SK-N-SH (cell line): ENCODE data around the gene ASZ1. TPM values are rescaled to one million over a fixed set of nuclear protein-coding genes. Genes with fewer than 3 reads are reported as not detected.

ENCODE experiments used
- CTCF ChIA-PET: fragments of 300-600, 350-600 bp; formaldehyde crosslinking; extraction: SDS; loops from one replicate; lab custom pipeline; 2021; lab: Yijun Ruan, JAX
- POLR2A ChIA-PET: fragments of 350-600 bp; sonication (Branson Sonifier 250); formaldehyde crosslinking; extraction: SDS; loops from one replicate; lab custom pipeline; 2020; ENCODE audit warnings: antibody characterized with exemption, inconsistent platforms; lab: Yijun Ruan, JAX
- DNase-seq: peaks from one replicate; pipeline ENCODE4 v3.0.0; 2012
- H2AFZ ChIP-seq: fragments of 200-600 bp; sonication (generic); 2 replicates; pipeline ENCODE4 v1.8.1; 2016; ENCODE audit warnings: antibody characterized with exemption, mild to moderate bottlenecking, low read depth
- H3F3A ChIP-seq: fragments of 200-600 bp; sonication (generic); replicated peaks from 2 replicates; pipeline ENCODE3; 2016; ENCODE audit warnings: antibody characterized with exemption, mild to moderate bottlenecking; ENCODE audit not compliant: insufficient read depth
- H3K27ac ChIP-seq, 2 experiments: fragments of 200-500 bp in 1 of 2; fragments of 200-600 bp in 1 of 2; sonication (Bioruptor generic) in 1 of 2; sonication (generic), shearing (Covaris generic) in 1 of 2; 2 replicates each; pipeline versions ENCODE4 v1.5.1 to v1.6.1; 2014 to 2016; ENCODE audit warnings: low read depth in 2 of 2, inconsistent platforms in 1 of 2, low read length in 1 of 2, mild to moderate bottlenecking in 1 of 2, mixed read lengths in 1 of 2
- H3K27me3 ChIP-seq: fragments of 200-600 bp; sonication (generic), shearing (Covaris generic); 2 replicates; pipeline ENCODE4 v1.6.1; 2016; ENCODE audit warnings: mixed run types; ENCODE audit not compliant: insufficient read depth
- H3K36me3 ChIP-seq, 2 experiments: fragments of 200-500 bp in 1 of 2; fragments of 200-600 bp in 1 of 2; sonication (Bioruptor generic) in 1 of 2; sonication (generic) in 1 of 2; replicated peaks in 1 of 2; 2 replicates each; pipeline versions ENCODE3 to v1.5.1; 2014 to 2016; ENCODE audit warnings: low read length in 1 of 2, mild to moderate bottlenecking in 1 of 2; ENCODE audit not compliant: insufficient read depth in 2 of 2, control insufficient read depth in 1 of 2
- H3K4me1 ChIP-seq, 2 experiments: fragments of 200-500 bp in 1 of 2; fragments of 200-600 bp in 1 of 2; sonication (Bioruptor generic) in 1 of 2; sonication (generic), shearing (Covaris generic) in 1 of 2; 2 replicates each; pipeline versions ENCODE4 v1.5.1 to v1.6.1; 2014 to 2016; ENCODE audit warnings: low read depth in 1 of 2, low read length in 1 of 2, mixed run types in 1 of 2; ENCODE audit not compliant: insufficient read depth in 2 of 2, control insufficient read depth in 1 of 2
- H3K4me2 ChIP-seq: fragments of 200-600 bp; sonication (generic), shearing (Covaris generic); 2 replicates; pipeline ENCODE4 v1.6.1; 2017; ENCODE audit warnings: mixed run types
- H3K4me3 ChIP-seq, 2 experiments: fragments of 200-500 bp in 1 of 2; fragments of 200-600 bp in 1 of 2; sonication (Bioruptor generic) in 1 of 2; sonication (generic), shearing (Covaris generic) in 1 of 2; 2 replicates each; pipeline versions ENCODE4 v1.5.1 to v1.8.1; 2014 to 2016; ENCODE audit warnings: low read depth in 2 of 2, inconsistent platforms in 1 of 2, low read length in 1 of 2, mild to moderate bottlenecking in 1 of 2, mixed read lengths in 1 of 2, moderate library complexity in 1 of 2
- H3K79me2 ChIP-seq: fragments of 200-600 bp; sonication (generic); 2 replicates; pipeline ENCODE4 v1.8.1; 2017; ENCODE audit warnings: mild to moderate bottlenecking; ENCODE audit not compliant: insufficient read depth
- H3K9ac ChIP-seq: fragments of 200-600 bp; sonication (generic); 2 replicates; pipeline ENCODE4 v1.6.1; 2017; ENCODE audit warnings: mixed run types
- H3K9me2 ChIP-seq: fragments of 200-600 bp; sonication (generic); 2 replicates; pipeline ENCODE4 v1.6.1; 2017; ENCODE audit warnings: mixed run types
- H3K9me3 ChIP-seq: fragments of 200-600 bp; sonication (generic); 2 replicates; pipeline ENCODE4 v1.6.1; 2017; ENCODE audit warnings: mixed run types, mild to moderate bottlenecking, moderate library complexity
- H4K20me1 ChIP-seq: fragments of 200-600 bp; sonication (generic); 2 replicates; pipeline ENCODE4 v1.6.1; 2017; ENCODE audit warnings: mild to moderate bottlenecking, mixed run types; ENCODE audit not compliant: insufficient read depth
- EZH2phosphoT487 ChIP-seq: fragments of 200-600 bp; sonication (generic); IDR thresholded peaks from 2 replicates; pipeline ENCODE4 v1.6.1; 2017; ENCODE audit warnings: low read depth, mixed run types, mild to moderate bottlenecking, antibody characterized with exemption, moderate library complexity, borderline replicate concordance
- FOSL2 ChIP-seq: IDR thresholded peaks from 2 replicates; pipeline ENCODE4 v1.4.0; 2012; ENCODE audit warnings: low read depth, mild to moderate bottlenecking, moderate library complexity, borderline replicate concordance
- FOXJ3 ChIP-seq: sonication (generic); formaldehyde crosslinking; IDR thresholded peaks from 2 replicates; pipeline ENCODE4 v1.5.1; 2020; ENCODE audit warnings: mild to moderate bottlenecking, missing genetic modification reagents
- GATA2 ChIP-seq: sonication (generic); formaldehyde crosslinking; IDR thresholded peaks from 2 replicates; pipeline ENCODE4 v1.5.0; 2020; ENCODE audit warnings: mild to moderate bottlenecking, missing genetic modification reagents
- JUND ChIP-seq: IDR thresholded peaks from 2 replicates; pipeline ENCODE4 v1.4.0; 2012
- MXI1 ChIP-seq: IDR thresholded peaks from 2 replicates; pipeline ENCODE4 v1.6.1; 2012; ENCODE audit warnings: mild to moderate bottlenecking, low read depth, low read length, improper control_type of control experiment
- NRF1 ChIP-seq: IDR thresholded peaks from 2 replicates; pipeline ENCODE4 v1.6.1; 2012; ENCODE audit warnings: low read depth, mild to moderate bottlenecking, low read length
- RAD21 ChIP-seq: IDR thresholded peaks from 2 replicates; pipeline ENCODE4 v1.6.1; 2012; ENCODE audit warnings: mild to moderate bottlenecking, low read length
- RXRA ChIP-seq: IDR thresholded peaks from 2 replicates; pipeline ENCODE4 v1.4.0; 2012; ENCODE audit warnings: low read depth, mild to moderate bottlenecking, borderline replicate concordance
- TAF1 ChIP-seq: IDR thresholded peaks from 2 replicates; pipeline ENCODE4 v1.6.1; 2012; ENCODE audit warnings: low read depth, mild to moderate bottlenecking, low read length, moderate library complexity, borderline replicate concordance
- TCF12 ChIP-seq: IDR thresholded peaks from 2 replicates; pipeline ENCODE4 v1.4.0; 2012
- TEAD4 ChIP-seq: IDR thresholded peaks from 2 replicates; pipeline ENCODE4 v1.4.0; 2012; ENCODE audit warnings: mild to moderate bottlenecking, borderline replicate concordance; ENCODE audit not compliant: insufficient read depth
- WGBS: methylation state at CpG from one replicate; pipeline ENCODE4 v1.1.6; 2017; ENCODE audit warnings: low lambda C conversion rate; 5-methylcytosine and 5-hydroxymethylcytosine counted together
- polyA plus RNA-seq, 3 experiments: library from polyadenylated mRNA; depleted of rRNA; stranded (reverse); fragments of >200 nt; gene quantifications; 2 replicates each; pipeline ENCODE4 v1.2.3, GENCODE V29; 2012
- TF ChIP-seq, protein P1 (sequence below): IDR thresholded peaks from 2 replicates; pipeline ENCODE4 v1.6.1; 2012; ENCODE audit warnings: mild to moderate bottlenecking, low read depth, low read length, moderate library complexity
- TF ChIP-seq, protein P2 (sequence below): fragments of 200-600 bp; sonication (generic); IDR thresholded peaks from 2 replicates; pipeline ENCODE4 v1.6.1; 2017; ENCODE audit warnings: antibody characterized with exemption, mild to moderate bottlenecking, moderate library complexity

Gene ASZ1
- polyA plus RNA-seq, 1 of the 3 experiments (the other 2 are of a cell fraction), result not detected

DNA sequence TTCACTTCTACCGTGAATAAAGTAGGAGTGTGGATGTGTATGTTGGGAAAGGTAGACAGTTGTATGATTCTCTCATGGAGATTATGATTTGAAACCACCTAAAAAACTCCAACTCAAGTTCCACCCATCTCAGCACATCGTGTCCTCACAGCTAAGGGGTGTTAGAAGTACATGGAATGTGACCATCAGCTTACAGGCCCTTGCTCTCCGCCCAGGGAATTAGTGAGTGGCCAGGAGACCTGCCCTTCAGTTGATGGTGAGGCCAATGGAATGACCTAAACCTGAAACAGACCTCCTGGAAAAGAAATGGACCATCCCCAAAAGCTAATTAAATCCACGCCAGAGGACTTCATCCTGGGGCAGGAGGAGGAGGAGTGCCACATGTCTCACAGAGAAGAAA is 102.3 kb downstream of the ASZ1 start:
- Histone ChIP-seq H3K9me2 (no peaks in the 10 kb centered on the region), H3K27me3 (peaks cover 54% of the 10 kb centered on the region), H3K4me1 (no peaks in the 10 kb centered on the region; a peak in 1 of 4 replicates), H3F3A (no peaks in the 10 kb centered on the region), H3K4me2 (0 out of 2 replicates have a peak overlapping the region, but pooled peaks have one; percentile 72), H3K36me3 (no peaks in the 10 kb centered on the region), H4K20me1 (no peaks in the 10 kb centered on the region), H3K9ac (no peak overlapping the region)
- WGBS, result 40% methylated on average over 4 of the region's 4 CpGs
- POLR2A ChIA-PET, result no interaction called here
- TF ChIP-seq MXI1 (no peak), EZH2phosphoT487 (no peak), JUND (no peak), TAF1 (no peak), NRF1 (no peak), TCF12 (no peak), TEAD4 (no peak), RAD21 (no peak), RXRA (no peak)
- TF ChIP-seq, protein P1, sequence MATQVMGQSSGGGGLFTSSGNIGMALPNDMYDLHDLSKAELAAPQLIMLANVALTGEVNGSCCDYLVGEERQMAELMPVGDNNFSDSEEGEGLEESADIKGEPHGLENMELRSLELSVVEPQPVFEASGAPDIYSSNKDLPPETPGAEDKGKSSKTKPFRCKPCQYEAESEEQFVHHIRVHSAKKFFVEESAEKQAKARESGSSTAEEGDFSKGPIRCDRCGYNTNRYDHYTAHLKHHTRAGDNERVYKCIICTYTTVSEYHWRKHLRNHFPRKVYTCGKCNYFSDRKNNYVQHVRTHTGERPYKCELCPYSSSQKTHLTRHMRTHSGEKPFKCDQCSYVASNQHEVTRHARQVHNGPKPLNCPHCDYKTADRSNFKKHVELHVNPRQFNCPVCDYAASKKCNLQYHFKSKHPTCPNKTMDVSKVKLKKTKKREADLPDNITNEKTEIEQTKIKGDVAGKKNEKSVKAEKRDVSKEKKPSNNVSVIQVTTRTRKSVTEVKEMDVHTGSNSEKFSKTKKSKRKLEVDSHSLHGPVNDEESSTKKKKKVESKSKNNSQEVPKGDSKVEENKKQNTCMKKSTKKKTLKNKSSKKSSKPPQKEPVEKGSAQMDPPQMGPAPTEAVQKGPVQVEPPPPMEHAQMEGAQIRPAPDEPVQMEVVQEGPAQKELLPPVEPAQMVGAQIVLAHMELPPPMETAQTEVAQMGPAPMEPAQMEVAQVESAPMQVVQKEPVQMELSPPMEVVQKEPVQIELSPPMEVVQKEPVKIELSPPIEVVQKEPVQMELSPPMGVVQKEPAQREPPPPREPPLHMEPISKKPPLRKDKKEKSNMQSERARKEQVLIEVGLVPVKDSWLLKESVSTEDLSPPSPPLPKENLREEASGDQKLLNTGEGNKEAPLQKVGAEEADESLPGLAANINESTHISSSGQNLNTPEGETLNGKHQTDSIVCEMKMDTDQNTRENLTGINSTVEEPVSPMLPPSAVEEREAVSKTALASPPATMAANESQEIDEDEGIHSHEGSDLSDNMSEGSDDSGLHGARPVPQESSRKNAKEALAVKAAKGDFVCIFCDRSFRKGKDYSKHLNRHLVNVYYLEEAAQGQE, result no peak
- TF ChIP-seq, all 33 proteins: peak for 0
- CTCF ChIA-PET, result interaction anchor here (0.6 to 1.5 kb wide), 2 partner anchors 14 to 642 kb away, joined by 3 read pairs; no protein-coding TSS in a partner anchor
- no peak for DNase-seq
- Histone ChIP-seq H3K9me3 (0 out of 2 replicates have a peak, but pooled peaks cover 10% of the 10 kb centered on the region), H3K4me3 (no peak overlapping the region), H2AFZ (peak overlapping the region; percentile 71; the same call in 1 of the 2 replicates), H3K79me2 (no peaks in the 10 kb centered on the region), H3K27ac (no peak overlapping the region)

DNA sequence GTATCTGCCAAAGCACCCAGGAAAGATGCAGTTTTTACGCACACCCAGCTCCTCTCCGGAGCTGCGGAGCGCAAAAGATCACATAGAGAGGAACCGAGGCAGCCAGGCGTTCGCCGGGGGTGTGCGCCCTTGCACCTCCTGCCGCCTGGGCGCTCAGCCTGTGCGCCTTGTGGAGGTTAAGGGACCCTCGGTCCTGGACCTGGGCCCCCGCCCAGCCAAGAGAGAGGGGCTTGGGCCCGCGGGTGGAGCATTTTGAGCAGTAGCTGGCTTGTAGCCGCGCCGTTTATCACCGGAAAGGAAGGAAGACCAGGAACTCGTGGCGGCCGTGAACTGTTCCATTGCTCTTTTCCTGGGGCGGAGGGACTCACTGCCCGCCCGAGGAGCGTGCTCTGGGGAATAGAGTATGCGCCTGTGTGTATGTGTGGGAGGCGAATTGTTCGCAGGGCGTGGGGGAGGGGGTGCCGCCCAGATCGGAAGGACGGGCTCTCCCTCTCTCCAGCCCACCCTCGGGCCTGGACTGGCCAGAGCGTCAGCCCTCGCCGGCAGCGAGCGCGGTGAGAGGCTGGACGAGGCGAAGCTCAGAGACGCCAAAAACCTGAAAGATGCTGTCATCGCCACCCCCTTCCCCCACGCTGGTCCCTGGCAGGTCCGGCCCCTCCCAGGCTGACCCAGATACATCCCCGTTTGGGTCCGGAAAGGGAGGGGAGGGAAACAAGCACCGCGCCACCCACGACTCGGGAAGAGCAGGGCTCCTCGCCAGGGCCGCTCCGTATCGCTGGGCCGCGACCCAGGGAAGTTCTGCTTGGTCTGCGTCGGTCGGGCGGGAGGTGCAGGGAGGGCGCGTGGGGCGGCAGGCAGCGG is 103.2 kb downstream of the ASZ1 start:
- ChIA-PET CTCF (interaction anchor here (0.6 to 1.5 kb wide), 4 partner anchors 15 to 641 kb away, joined by 3 to 6 read pairs (median 3); no protein-coding TSS in a partner anchor), POLR2A (no interaction called here)
- peak overlapping the region; percentile 28 to 48 for H3K4me3 ChIP-seq
- no peak overlapping the region for H3K9ac ChIP-seq
- peak overlapping the region; percentile 72 for H3K4me2 ChIP-seq
- H3K9me3 ChIP-seq, result 0 out of 2 replicates have a peak, but pooled peaks cover 10% of the 10 kb centered on the region
- H3F3A ChIP-seq, result no peaks in the 10 kb centered on the region
- no peaks in the 10 kb centered on the region for H3K79me2 ChIP-seq
- no peak overlapping the region for H3K27ac ChIP-seq
- no peaks in the 10 kb centered on the region; a peak in 1 of 4 replicates for H3K4me1 ChIP-seq
- peak overlapping the region; percentile 71; the same call in 1 of the 2 replicates for H2AFZ ChIP-seq
- H3K9me2 ChIP-seq, result no peaks in the 10 kb centered on the region
- peak; percentile 59 for DNase-seq
- whole genome bisulfite sequencing, result 3% methylated on average over 40 of the region's 67 CpGs
- TF ChIP-seq FOSL2 (no peak), GATA2 (no peak), FOXJ3 (CRISPR knock-in tag) (no peak), RXRA (no peak)
- TF ChIP-seq, protein P1, result no peak
- TF ChIP-seq, protein P2, sequence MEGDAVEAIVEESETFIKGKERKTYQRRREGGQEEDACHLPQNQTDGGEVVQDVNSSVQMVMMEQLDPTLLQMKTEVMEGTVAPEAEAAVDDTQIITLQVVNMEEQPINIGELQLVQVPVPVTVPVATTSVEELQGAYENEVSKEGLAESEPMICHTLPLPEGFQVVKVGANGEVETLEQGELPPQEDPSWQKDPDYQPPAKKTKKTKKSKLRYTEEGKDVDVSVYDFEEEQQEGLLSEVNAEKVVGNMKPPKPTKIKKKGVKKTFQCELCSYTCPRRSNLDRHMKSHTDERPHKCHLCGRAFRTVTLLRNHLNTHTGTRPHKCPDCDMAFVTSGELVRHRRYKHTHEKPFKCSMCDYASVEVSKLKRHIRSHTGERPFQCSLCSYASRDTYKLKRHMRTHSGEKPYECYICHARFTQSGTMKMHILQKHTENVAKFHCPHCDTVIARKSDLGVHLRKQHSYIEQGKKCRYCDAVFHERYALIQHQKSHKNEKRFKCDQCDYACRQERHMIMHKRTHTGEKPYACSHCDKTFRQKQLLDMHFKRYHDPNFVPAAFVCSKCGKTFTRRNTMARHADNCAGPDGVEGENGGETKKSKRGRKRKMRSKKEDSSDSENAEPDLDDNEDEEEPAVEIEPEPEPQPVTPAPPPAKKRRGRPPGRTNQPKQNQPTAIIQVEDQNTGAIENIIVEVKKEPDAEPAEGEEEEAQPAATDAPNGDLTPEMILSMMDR, result no peak
- H3K27me3 ChIP-seq, result peaks cover 62% of the 10 kb centered on the region
- no peaks in the 10 kb centered on the region for H4K20me1 ChIP-seq
- H3K36me3 ChIP-seq, result no peaks in the 10 kb centered on the region
